HepG2 (cell line): ENCODE results near the gene PRMT2.

Experiments used
- CTCF ChIP-seq: sonication (generic); formaldehyde crosslinking; IDR thresholded peaks from 2 replicates; pipeline ENCODE4 v1.5.0; 2020; ENCODE audit warnings: mild to moderate bottlenecking, missing genetic modification reagents, moderate library complexity
- TF ChIP-seq, protein P1 (sequence below): sonication (generic); formaldehyde crosslinking; IDR thresholded peaks from 2 replicates; pipeline ENCODE4; 2020; ENCODE audit warnings: missing genetic modification reagents, mild to moderate bottlenecking, borderline replicate concordance

GRCh38 chr21:46621457-46622182 lies 13.9 kb upstream of the PRMT2 start:
- no peak for TF ChIP-seq CTCF
- TF ChIP-seq, protein P1, sequence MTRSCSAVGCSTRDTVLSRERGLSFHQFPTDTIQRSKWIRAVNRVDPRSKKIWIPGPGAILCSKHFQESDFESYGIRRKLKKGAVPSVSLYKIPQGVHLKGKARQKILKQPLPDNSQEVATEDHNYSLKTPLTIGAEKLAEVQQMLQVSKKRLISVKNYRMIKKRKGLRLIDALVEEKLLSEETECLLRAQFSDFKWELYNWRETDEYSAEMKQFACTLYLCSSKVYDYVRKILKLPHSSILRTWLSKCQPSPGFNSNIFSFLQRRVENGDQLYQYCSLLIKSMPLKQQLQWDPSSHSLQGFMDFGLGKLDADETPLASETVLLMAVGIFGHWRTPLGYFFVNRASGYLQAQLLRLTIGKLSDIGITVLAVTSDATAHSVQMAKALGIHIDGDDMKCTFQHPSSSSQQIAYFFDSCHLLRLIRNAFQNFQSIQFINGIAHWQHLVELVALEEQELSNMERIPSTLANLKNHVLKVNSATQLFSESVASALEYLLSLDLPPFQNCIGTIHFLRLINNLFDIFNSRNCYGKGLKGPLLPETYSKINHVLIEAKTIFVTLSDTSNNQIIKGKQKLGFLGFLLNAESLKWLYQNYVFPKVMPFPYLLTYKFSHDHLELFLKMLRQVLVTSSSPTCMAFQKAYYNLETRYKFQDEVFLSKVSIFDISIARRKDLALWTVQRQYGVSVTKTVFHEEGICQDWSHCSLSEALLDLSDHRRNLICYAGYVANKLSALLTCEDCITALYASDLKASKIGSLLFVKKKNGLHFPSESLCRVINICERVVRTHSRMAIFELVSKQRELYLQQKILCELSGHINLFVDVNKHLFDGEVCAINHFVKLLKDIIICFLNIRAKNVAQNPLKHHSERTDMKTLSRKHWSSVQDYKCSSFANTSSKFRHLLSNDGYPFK (CRISPR knock-in tag) = no peak
